ENCODE data around the gene SELENOI. TPM values are rescaled to one million over a fixed set of nuclear protein-coding genes. Genes with fewer than 3 reads are reported as not detected.

SELENOI gene
- total RNA-seq, 4 donors from 2014 or later, result 9.4 to 14.5 (median 11.0) TPM

DNA sequence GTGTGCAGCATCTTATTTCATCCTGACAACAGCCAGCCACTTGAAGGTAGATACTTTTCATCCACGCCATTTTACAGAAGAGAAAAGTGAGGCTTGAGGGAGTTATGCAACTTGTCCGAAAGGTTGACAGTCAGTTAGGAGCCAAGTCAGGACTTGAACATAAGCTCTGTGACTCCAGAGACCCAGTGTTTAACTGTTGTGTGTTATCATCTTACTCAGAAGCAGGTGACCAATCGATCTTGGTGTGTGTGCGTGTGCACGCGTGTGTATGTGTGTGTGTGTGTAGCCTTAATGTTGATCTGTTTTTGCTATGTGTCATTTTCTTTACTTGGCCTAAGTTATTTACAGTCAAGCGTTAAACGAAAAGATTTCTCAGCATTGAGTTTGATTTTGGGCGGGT is 77.8 kb downstream of the SELENOI start:
- TF ChIP-seq, protein P1, sequence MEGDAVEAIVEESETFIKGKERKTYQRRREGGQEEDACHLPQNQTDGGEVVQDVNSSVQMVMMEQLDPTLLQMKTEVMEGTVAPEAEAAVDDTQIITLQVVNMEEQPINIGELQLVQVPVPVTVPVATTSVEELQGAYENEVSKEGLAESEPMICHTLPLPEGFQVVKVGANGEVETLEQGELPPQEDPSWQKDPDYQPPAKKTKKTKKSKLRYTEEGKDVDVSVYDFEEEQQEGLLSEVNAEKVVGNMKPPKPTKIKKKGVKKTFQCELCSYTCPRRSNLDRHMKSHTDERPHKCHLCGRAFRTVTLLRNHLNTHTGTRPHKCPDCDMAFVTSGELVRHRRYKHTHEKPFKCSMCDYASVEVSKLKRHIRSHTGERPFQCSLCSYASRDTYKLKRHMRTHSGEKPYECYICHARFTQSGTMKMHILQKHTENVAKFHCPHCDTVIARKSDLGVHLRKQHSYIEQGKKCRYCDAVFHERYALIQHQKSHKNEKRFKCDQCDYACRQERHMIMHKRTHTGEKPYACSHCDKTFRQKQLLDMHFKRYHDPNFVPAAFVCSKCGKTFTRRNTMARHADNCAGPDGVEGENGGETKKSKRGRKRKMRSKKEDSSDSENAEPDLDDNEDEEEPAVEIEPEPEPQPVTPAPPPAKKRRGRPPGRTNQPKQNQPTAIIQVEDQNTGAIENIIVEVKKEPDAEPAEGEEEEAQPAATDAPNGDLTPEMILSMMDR (IDR thresholded peaks at IDR 0.05; ENCODE audit: low read depth), result no peak

- TF ChIP-seq, protein P1 (IDR thresholded peaks at IDR 0.05; ENCODE audit: low read depth), result no peak
These were observed 78.3 kb downstream of the SELENOI start for GRCh38 chr2:26424221-26424620.

- TF ChIP-seq, protein P1 (IDR thresholded peaks at IDR 0.05; ENCODE audit: low read depth), result no peak
These were observed 82.9 kb downstream of the SELENOI start for GRCh38 chr2:26428846-26429245.

DNA sequence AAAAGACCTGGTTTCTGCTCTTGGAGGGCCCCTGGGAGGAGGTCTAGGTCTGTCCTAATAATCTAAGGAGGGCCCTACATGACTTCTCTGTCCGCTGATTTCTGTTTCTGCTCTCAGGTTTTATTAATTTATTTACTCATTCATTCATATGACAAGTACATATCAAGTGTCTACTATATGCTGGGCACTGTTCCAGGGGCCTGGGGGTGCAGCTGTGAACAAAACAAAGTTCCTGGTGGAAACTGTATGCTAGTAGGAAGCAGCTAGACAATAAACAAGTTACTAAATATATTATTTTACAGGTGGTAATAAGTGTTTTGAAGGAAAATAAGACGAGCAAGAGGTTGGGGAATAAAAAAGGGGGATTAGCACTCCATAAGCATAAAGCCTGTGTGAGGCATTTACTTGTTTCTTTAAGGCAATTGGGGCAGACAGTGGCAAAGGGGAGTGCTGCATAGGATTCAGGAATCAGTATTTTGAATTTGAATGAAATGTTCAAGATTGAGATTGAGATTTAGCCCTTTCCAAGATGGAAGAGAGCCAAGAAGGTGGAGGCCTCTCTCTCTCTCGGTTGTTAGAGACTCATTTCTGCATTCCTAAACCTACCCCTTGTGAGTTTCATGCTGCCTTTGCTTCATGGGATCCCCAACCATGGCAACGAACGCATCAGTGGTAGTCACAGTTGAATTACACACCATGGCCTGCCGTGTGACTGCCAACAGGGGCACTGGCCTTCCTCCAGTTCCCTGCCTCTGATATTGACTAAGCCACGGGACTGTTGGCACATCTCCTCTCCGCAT is 84.0 kb downstream of the SELENOI start:
- TF ChIP-seq, protein P1 (IDR thresholded peaks at IDR 0.05; ENCODE audit: low read depth), result no peak

GRCh38 chr2:26430826-26431225 is 84.9 kb downstream of the SELENOI start:
- TF ChIP-seq, protein P1 (IDR thresholded peaks at IDR 0.05; ENCODE audit: low read depth), result no peak

GRCh38 chr2:26432363-26432762 is 86.4 kb downstream of the SELENOI start:
- TF ChIP-seq, protein P1 (IDR thresholded peaks at IDR 0.05; ENCODE audit: low read depth), result no peak

GRCh38 chr2:26432859-26433258 is 86.9 kb downstream of the SELENOI start:
- TF ChIP-seq, protein P1 (IDR thresholded peaks at IDR 0.05; ENCODE audit: low read depth), result no peak
